Skeletal muscle satellite cell (primary cell): ENCODE results near the gene MEIS2.

Source experiments
- H3K27me3 ChIP-seq: 2 replicates; pipeline ENCODE4 v1.7.0; 2013; ENCODE audit warnings: low read length; ENCODE audit not compliant: control insufficient read depth, insufficient read depth
- H3K36me3 ChIP-seq: 2 replicates; pipeline ENCODE4 v1.7.0; 2013; ENCODE audit warnings: mild to moderate bottlenecking, control low read depth, low read length; ENCODE audit not compliant: insufficient read depth
- H3K4me1 ChIP-seq: 2 replicates; pipeline ENCODE4 v1.7.0; 2013; ENCODE audit warnings: low read length; ENCODE audit not compliant: control insufficient read depth, insufficient read depth
- H3K4me2 ChIP-seq: 2 replicates; pipeline ENCODE4 v1.7.0; 2013; ENCODE audit warnings: mild to moderate bottlenecking, low read length
- H3K4me3 ChIP-seq: 2 replicates; pipeline ENCODE4 v1.7.0; 2013; ENCODE audit warnings: low read length
- H3K9ac ChIP-seq: 2 replicates; pipeline ENCODE4 v1.7.0; 2013; ENCODE audit warnings: mild to moderate bottlenecking, low read depth, low read length, moderate library complexity
- H3K9me3 ChIP-seq: replicated peaks from 2 replicates; pipeline ENCODE4 v1.7.0; 2013; ENCODE audit warnings: mild to moderate bottlenecking, control low read depth, low read length

The MEIS2 gene

GRCh38 chr15:36931434-36931833 is 168.9 kb downstream of the MEIS2 start:
- H3K9ac ChIP-seq: no peak overlapping the region
- no peak overlapping the region for H3K4me3 ChIP-seq
- no peaks in the 10 kb centered on the region for H3K27me3 ChIP-seq
- no peaks in the 10 kb centered on the region for H3K36me3 ChIP-seq
- H3K9me3 ChIP-seq: no peaks in the 10 kb centered on the region
- no peak overlapping the region for H3K4me2 ChIP-seq
- no peaks in the 10 kb centered on the region for H3K4me1 ChIP-seq

DNA sequence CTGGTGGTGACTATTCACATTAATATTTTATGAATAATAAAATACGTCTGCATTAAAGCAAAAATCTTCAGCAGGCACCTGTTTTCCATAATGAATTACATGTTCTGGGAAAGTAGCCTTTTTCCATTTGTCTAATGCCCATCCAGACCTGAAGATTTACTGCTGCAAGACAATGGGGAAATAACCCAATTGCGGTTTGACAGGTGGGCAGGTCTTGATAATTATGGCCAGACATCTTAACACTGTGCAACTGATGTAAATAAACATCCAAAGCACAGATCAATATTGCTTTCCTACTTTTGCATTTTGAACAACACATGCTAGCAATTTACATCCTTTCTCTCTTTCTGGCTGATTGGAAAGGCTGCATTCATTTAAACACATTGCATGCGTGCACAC is 173.9 kb downstream of the MEIS2 start:
- Histone ChIP-seq H3K36me3 (no peaks in the 10 kb centered on the region), H3K4me2 (no peak overlapping the region), H3K27me3 (no peaks in the 10 kb centered on the region), H3K9me3 (no peaks in the 10 kb centered on the region), H3K4me1 (no peaks in the 10 kb centered on the region), H3K9ac (no peak overlapping the region), H3K4me3 (no peak overlapping the region)

DNA sequence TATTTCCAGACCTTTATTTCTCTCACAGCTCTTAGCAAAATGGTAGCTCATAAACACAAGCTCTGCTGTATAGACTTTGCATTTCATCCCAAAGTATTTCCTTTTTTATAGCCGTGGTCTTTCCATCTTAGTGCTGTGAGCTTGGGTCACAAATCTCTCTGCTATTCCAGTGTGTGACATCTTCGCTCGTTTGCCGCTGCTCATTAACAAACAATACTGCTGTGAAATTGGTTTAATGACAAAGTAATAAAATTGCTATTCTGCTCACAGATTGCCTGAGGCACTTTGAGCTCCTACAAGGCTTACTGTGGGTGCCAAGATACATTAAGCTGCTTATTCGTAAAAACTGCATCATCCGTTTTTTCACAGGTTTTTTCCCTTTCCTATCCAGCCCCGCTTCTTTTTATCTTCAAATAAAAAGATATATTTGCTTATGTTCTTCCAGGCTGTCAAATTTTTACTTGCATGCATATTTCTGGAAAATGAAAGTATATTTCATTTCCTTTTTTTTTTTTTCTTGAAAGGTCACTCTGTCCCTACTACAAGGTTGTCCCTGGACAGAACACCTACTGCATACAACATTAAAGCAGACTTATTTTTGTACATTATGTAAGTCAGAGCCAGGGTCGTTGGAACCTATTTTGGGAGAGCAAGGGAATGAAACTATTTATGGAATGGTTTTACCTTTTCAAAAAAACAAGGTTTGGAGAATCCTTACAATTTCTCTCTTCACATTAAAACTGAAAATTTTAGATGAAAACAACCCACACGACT is 174.5 kb downstream of the MEIS2 start:
- Histone ChIP-seq H3K9me3 (no peaks in the 10 kb centered on the region), H3K4me3 (no peak overlapping the region), H3K4me2 (no peak overlapping the region), H3K36me3 (no peaks in the 10 kb centered on the region), H3K4me1 (no peaks in the 10 kb centered on the region), H3K27me3 (no peaks in the 10 kb centered on the region), H3K9ac (no peak overlapping the region)

GRCh38 chr15:36925049-36925448 is 175.3 kb downstream of the MEIS2 start:
- no peak overlapping the region for H3K4me2 ChIP-seq
- H3K4me1 ChIP-seq: no peaks in the 10 kb centered on the region
- H3K27me3 ChIP-seq: no peaks in the 10 kb centered on the region
- H3K36me3 ChIP-seq: no peaks in the 10 kb centered on the region
- H3K4me3 ChIP-seq: no peak overlapping the region
- H3K9ac ChIP-seq: no peak overlapping the region
- no peaks in the 10 kb centered on the region for H3K9me3 ChIP-seq

- H3K36me3 ChIP-seq: no peaks in the 10 kb centered on the region
- H3K4me3 ChIP-seq: no peak overlapping the region
- H3K4me2 ChIP-seq: no peak overlapping the region
- no peaks in the 10 kb centered on the region for H3K9me3 ChIP-seq
- no peak overlapping the region for H3K9ac ChIP-seq
- no peaks in the 10 kb centered on the region for H3K27me3 ChIP-seq
- H3K4me1 ChIP-seq: no peaks in the 10 kb centered on the region
Observed at GRCh38 chr15:36924034-36924433, 176.3 kb downstream of the MEIS2 start.

- H3K27me3 ChIP-seq: no peaks in the 10 kb centered on the region
- H3K36me3 ChIP-seq: no peaks in the 10 kb centered on the region
- no peak overlapping the region for H3K4me2 ChIP-seq
- no peak overlapping the region for H3K4me3 ChIP-seq
- H3K9ac ChIP-seq: no peak overlapping the region
- no peaks in the 10 kb centered on the region for H3K4me1 ChIP-seq
- no peaks in the 10 kb centered on the region for H3K9me3 ChIP-seq
Observed at GRCh38 chr15:36921484-36922091, 178.8 kb downstream of the MEIS2 start.

DNA sequence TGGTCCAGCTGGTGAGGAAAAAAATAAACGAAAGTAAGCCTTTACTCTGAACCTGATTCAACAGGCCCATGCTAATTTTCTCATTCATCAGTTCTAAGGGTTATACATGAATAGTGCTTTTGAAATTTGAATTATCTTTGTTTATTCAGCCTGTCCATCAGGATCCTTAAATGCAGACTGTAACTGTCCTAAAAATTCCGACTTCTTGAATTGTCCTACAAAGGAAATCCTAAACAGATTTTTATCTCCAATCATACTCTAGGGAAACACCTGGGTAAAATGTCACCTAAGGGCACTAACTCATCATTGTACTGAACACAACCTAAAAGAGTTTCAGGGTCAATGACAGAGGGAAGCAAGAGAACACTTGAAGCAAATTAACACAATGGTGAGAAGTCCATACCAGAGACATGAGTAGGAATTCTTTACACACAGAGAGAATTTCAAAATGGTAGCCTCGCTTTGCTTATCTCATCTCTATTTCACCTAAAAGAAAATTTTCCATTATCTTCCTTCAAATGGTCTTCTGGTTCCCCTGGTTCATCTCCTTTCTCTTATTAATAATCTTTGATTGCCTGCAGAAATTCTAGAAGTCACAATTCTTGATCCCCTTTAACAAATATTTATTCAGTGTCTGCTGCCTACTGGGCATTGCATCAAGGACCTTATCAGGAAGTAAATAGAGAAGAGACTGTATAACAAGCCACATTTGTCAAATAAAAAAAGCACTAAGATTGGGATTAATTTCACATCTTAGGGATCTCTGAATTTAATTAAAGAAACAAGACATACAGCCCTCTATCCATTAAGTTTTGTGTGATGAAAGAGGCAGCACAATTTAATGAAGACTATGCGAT is 182.7 kb downstream of the MEIS2 start:
- Histone ChIP-seq H3K4me1 (no peaks in the 10 kb centered on the region), H3K4me3 (no peak overlapping the region), H3K4me2 (no peak overlapping the region), H3K27me3 (no peaks in the 10 kb centered on the region), H3K9ac (no peak overlapping the region), H3K36me3 (no peaks in the 10 kb centered on the region), H3K9me3 (no peaks in the 10 kb centered on the region)

DNA sequence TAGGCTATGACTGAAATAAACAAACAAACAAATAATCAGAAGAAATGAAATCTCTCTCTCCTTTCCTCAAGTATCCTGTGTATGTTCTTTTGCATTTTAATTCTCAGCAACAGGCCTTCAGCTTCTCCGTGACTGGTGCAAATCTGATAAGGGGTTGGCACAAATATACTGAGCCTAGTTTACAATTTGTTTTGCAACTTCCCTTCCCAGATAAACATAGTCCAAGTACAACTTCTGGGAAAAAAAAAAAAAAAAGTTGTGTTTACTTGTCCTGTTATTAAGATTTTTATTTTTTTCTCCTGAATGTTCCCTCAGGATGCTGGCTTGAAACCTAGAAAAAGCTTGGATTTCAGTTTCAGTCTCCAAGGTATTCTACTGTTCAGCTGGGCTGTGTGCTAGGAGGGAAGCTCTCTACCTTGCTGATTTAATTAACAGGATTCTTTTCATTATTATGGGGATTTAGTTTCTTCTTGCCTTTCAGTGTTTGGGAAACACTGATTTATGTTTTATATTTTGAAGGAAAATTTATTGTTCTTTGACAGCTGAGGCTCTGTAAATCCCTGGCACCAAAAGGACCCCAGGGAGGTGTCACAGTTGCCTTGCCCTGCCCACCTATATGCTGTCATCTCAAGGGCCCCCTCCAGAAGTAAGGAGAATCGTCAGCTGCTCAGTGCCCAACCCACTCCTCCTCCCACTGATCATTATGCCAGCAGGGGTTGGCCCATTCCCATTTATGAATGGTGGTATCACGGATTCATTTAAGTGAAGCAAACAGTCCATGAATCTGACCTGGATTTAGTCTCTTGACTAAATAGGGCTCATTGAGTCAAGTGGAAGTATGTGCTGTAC is 185.2 kb downstream of the MEIS2 start:
- no peaks in the 10 kb centered on the region for H3K36me3 ChIP-seq
- H3K9ac ChIP-seq: no peak overlapping the region
- no peak overlapping the region for H3K4me2 ChIP-seq
- no peaks in the 10 kb centered on the region for H3K9me3 ChIP-seq
- no peak overlapping the region for H3K4me3 ChIP-seq
- H3K27me3 ChIP-seq: peaks cover 2% of the 10 kb centered on the region
- no peaks in the 10 kb centered on the region for H3K4me1 ChIP-seq

DNA sequence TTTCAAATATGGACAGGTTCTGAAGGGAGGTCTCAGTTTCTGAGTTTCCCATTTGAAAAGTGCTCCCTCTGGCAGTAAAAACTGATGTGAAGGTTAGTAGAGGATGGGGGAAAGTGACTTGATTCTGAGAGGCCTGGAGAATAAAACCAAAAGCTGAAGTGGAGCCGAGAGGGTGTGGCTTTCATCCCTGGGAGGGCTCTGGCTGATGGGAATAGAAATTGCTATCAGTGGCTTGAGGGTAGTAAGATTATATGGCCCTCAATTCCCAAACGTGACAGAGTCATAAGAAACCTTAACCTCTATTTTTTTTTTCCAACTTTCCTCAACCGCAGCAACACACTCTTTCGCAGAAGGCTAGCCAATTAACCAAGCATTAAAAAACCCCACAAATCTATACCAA is 185.9 kb downstream of the MEIS2 start:
- peaks cover 2% of the 10 kb centered on the region for H3K27me3 ChIP-seq
- no peaks in the 10 kb centered on the region for H3K9me3 ChIP-seq
- H3K4me1 ChIP-seq: no peaks in the 10 kb centered on the region
- no peak overlapping the region for H3K9ac ChIP-seq
- H3K4me3 ChIP-seq: no peak overlapping the region
- no peaks in the 10 kb centered on the region for H3K36me3 ChIP-seq
- no peak overlapping the region for H3K4me2 ChIP-seq

GRCh38 chr15:36912311-36912712 is 188.0 kb downstream of the MEIS2 start:
- Histone ChIP-seq H3K36me3 (no peaks in the 10 kb centered on the region), H3K9ac (no peak overlapping the region), H3K9me3 (no peaks in the 10 kb centered on the region), H3K27me3 (peaks cover 2% of the 10 kb centered on the region), H3K4me3 (no peak overlapping the region), H3K4me1 (no peaks in the 10 kb centered on the region), H3K4me2 (no peak overlapping the region)
